Measurements from ENCODE around the gene SLC35B2. TPM values are rescaled to one million over a fixed set of nuclear protein-coding genes. Genes with fewer than 3 reads are reported as not detected.
A peak's percentile ranks its signal among the peaks of the same experiment; 100 is the strongest.

The SLC35B2 gene
- total and polyA plus RNA-seq, 11 donors = 10.2 to 36.7 (median 26.4) TPM

DNA sequence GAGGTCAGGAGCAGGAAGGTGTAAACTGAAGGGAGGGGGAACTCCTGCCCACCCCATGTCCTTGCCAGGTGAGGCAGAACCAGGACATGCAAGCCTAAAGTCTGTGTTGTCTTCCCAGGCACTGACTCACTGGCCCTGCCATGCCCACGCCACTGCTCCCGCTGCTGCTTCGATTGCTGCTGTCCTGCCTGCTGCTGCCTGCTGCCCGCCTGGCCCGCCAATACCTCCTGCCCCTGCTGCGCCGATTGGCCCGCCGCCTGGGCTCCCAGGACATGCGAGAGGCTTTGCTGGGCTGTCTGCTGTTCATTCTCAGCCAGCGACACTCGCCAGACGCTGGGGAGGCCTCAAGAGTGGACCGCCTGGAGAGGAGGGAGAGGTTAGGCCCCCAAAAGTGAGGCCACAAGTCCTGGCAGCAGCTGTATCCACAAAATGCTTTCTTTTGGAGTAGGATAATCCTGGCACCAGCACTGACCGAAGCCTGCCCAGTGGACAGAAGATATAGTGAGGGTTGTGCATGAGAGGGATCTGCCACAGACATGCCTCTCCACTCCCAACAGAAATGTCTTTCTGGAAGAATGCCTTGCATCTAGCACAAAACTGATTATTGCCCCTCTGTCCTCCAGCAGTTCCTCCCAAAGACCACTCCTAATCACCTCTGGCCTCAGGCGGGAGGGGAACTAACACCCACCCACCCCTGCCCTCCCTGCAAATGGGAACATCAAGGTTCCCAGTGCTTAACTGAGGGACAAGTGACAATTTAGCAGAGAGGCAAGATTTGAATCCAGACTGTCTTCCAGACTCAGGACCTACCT is 39.8 kb downstream of the SLC35B2 start:
- Histone ChIP-seq H3K4me3 (peak overlapping the region in 5 of 12 donors; percentile 3 to 40 (median 31)), H3K9me3 (no peaks in the 10 kb centered on the region), H3K4me1 (peaks cover 3 to 67% (median 55%) of the 10 kb centered on the region in 12 donors), H3K36me3 (no peaks in the 10 kb centered on the region), H3K27ac (peak overlapping the region in 11 of 12 donors; percentile 87 to 99 (median 93)), H3K27me3 (no peaks in the 10 kb centered on the region)
- DNase-seq (peak; percentile 66 to 88 (median 83)), ATAC-seq (peak in 3 of 4 donors; percentile 1 to 13 (median 7))
- intact Hi-C loops (cut with DNase I) = loop anchor here in 2 of 10 donors (5.0 kb wide), 1 partner anchor 40 kb away; no protein-coding TSS in a partner anchor
- 45 to 54% (median 49%) methylated on average over 13 to 16 of the region's 16 CpGs for WGBS, 4 donors
- TF ChIP-seq POLR2A (IDR thresholded peaks at IDR 0.05) = no peak
- TF ChIP-seq, protein P1, sequence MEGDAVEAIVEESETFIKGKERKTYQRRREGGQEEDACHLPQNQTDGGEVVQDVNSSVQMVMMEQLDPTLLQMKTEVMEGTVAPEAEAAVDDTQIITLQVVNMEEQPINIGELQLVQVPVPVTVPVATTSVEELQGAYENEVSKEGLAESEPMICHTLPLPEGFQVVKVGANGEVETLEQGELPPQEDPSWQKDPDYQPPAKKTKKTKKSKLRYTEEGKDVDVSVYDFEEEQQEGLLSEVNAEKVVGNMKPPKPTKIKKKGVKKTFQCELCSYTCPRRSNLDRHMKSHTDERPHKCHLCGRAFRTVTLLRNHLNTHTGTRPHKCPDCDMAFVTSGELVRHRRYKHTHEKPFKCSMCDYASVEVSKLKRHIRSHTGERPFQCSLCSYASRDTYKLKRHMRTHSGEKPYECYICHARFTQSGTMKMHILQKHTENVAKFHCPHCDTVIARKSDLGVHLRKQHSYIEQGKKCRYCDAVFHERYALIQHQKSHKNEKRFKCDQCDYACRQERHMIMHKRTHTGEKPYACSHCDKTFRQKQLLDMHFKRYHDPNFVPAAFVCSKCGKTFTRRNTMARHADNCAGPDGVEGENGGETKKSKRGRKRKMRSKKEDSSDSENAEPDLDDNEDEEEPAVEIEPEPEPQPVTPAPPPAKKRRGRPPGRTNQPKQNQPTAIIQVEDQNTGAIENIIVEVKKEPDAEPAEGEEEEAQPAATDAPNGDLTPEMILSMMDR (IDR thresholded peaks at IDR 0.05) = no peak

DNA sequence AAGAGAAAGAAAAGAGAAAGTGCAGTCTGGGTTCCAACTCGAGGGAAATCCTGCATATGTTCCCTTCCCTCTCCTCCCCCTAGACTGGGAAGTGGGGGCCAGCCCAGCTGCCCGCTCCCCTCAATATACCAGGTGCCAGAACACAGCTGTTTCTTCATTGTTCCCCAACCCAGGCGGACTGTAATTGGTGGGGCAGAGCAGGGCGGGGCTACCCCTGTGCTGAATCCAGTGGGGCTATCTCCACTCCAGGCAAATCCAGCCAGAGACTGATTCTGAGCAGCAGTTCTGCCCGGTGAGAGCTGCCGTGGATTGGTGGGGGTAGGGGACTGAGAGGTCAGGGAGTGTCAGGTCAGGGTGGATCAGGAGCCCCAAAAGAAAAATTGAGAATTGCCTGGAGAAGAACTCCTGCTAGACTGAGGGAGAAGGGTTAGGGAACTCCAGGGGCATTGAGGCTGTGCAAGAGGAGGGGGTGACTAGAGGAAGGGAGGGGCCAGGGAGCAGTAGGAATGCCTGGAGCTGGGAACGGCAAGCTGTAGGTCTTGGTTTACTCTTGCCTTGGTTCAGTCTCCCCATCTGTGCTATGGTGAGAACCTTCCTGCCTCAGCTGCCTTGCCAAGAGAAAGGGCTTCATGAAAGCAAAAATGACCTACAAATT is 40.5 kb downstream of the SLC35B2 start, which contains the start of gene MYMX:
MYMX (plus strand) TSS at position 250 of the 655 bp plus-strand sequence. CDS start 546 bp downstream, outside the sequence.
- TF ChIP-seq, protein P1 (IDR thresholded peaks at IDR 0.05) = no peak
- TF ChIP-seq POLR2A (IDR thresholded peaks at IDR 0.05) = no peak
- ATAC-seq (no peak), DNase-seq (peak in 2 of 5 donors; percentile 36 to 68)
- 36 to 50% (median 39%) methylated on average over 7 of the region's 7 CpGs for WGBS, 4 donors
- Histone ChIP-seq H3K9me3 (no peaks in the 10 kb centered on the region), H3K27me3 (no peaks in the 10 kb centered on the region), H3K4me3 (peak within 1 kb of the TSS in 5 of 12 donors; percentile 3 to 40 (median 31)), H3K36me3 (no peaks in the 10 kb centered on the region), H3K27ac (peak within 1 kb of the TSS in 11 of 12 donors; percentile 87 to 99 (median 93)), H3K4me1 (peaks cover 2 to 60% (median 48%) of the 10 kb centered on the region in 12 donors)
- intact Hi-C loops (cut with DNase I) = loop anchor here in 2 of 10 donors (5.0 kb wide), 1 partner anchor 40 kb away; no protein-coding TSS in a partner anchor

DNA sequence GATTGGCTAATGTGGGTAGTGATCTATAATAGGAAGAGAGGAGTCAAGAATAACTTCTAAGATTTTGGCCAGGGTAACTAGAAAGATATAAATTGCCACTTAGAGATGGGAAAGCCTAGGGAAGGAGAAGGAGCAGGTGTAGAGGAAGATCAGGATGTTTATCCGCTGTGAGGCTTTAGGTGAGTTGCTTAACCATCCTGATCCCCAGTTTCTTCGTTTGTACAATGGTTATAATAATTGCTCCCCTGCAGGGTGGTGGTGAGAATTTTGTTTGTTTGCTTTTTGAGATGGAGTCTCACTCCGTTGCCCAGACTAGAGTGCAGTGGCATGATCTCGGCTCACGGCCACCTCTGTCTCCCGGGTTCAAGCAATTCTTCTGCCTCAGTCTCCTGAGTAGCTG is 43.0 kb downstream of the SLC35B2 start:
- H3K27me3 ChIP-seq = no peaks in the 10 kb centered on the region
- ATAC-seq (no peak), DNase-seq (no peak)
- H3K9me3 ChIP-seq = no peaks in the 10 kb centered on the region
- no peak overlapping the region for H3K4me3 ChIP-seq
- no peak overlapping the region for H3K27ac ChIP-seq
- H3K36me3 ChIP-seq = no peaks in the 10 kb centered on the region
- intact Hi-C loops (cut with DNase I) = loop anchor here in 1 of 10 donors (5.0 kb wide), 1 partner anchor 37 kb away; no protein-coding TSS in a partner anchor
- TF ChIP-seq, protein P1 (IDR thresholded peaks at IDR 0.05) = no peak
- 88 to 96% (median 94%) methylated on average over 6 of the region's 6 CpGs for WGBS, 4 donors
- peaks cover 0 to 36% (median 29%) of the 10 kb centered on the region in 12 donors for H3K4me1 ChIP-seq

DNA sequence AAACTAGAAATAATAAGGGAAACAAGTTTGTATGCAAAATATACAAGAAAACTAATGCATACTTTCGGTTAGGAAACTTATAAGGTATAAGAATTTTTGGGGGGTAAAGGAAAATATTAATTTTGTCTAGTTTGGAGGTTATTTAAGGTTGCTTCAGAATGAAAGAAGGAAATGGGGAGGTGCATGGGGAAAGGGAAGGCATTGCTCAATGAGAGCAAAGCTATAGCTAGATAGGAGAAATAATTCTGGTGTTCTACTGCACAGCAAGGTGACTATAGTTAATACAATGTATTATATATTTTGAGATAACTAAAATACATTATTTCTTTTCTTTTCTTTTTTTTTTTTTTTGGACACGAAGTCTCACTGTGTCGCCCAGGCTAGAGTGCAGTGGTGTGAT is 46.0 kb downstream of the SLC35B2 start:
- TF ChIP-seq, protein P1 (IDR thresholded peaks at IDR 0.05) = no peak
- no peak for TF ChIP-seq POLR2A (IDR thresholded peaks at IDR 0.05)
- intact Hi-C loops (cut with DNase I) = loop anchor here in 1 of 10 donors (5.0 kb wide), 1 partner anchor 34 kb away; no protein-coding TSS in a partner anchor
- H3K27me3 ChIP-seq = no peaks in the 10 kb centered on the region
- 88 to 97% (median 91%) methylated on average over 3 of the region's 3 CpGs for WGBS, 4 donors
- H3K4me1 ChIP-seq = peaks cover 0 to 5% (median 3%) of the 10 kb centered on the region in 12 donors
- no peak overlapping the region for H3K27ac ChIP-seq
- no peak for ATAC-seq
- H3K4me3 ChIP-seq = no peak overlapping the region
- DNase-seq = no peak
- H3K9me3 ChIP-seq = no peaks in the 10 kb centered on the region
- H3K36me3 ChIP-seq = no peaks in the 10 kb centered on the region
